T-helper 2 cell treated with Interferon-gamma antibody and Interleukin-4, amounts not matched to agents 5 μg/mL and 100 μg/mL, for 36 hours (primary cell): Measurements from ENCODE around the gene BSG.
"Not testable (repeated sequence)": the region's sequence is repeated elsewhere in the genome, so short reads cannot be mapped to it uniquely, and the experiment has no call there.

Experiments used
- DNase-seq: peaks from one replicate; pipeline ENCODE4 v3.0.0; 2021; ENCODE audit warnings: low spot score
- H3K27ac Mint-ChIP-seq: one replicate; pipeline ENCODE4 v1.8.0; 2021; ENCODE audit warnings: mild to moderate bottlenecking, mixed read lengths
- H3K27me3 Mint-ChIP-seq: one replicate; pipeline ENCODE4 v1.8.0; 2021; ENCODE audit warnings: low read depth, mixed read lengths
- H3K36me3 Mint-ChIP-seq: one replicate; pipeline ENCODE4 v1.8.0; 2021; ENCODE audit warnings: low read depth, mixed read lengths
- H3K4me1 Mint-ChIP-seq: one replicate; pipeline ENCODE4 v1.8.0; 2021; ENCODE audit warnings: low read depth, mixed read lengths
- H3K4me3 Mint-ChIP-seq: one replicate; pipeline ENCODE4 v1.8.0; 2022; ENCODE audit warnings: mild to moderate bottlenecking, moderate library complexity, mixed read lengths
- H3K9me3 Mint-ChIP-seq: one replicate; pipeline ENCODE4 v1.8.0; 2021; ENCODE audit warnings: mixed read lengths

Gene BSG

DNA sequence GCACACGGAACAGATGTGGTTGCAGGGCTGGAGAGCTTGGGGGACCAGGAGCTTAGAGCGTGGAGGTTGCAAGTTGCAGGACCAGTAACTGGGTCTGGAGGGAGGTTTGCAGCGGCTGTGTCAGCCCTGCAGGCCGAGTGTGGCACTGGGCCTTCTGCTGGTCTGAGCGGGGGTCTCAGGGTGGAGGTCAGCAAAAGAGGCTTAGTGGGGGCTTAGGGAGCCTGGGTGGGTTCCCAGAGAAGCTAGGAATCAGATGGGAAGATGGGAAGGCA, 11.5 kb downstream of the BSG start:
- H3K27ac Mint-ChIP-seq: no peak overlapping the region
- H3K36me3 Mint-ChIP-seq: peaks cover 6% of the 10 kb centered on the region
- H3K9me3 Mint-ChIP-seq: no peaks in the 10 kb centered on the region
- peaks cover 8% of the 10 kb centered on the region for H3K27me3 Mint-ChIP-seq
- no peak for DNase-seq
- H3K4me1 Mint-ChIP-seq: peaks cover 2% of the 10 kb centered on the region
- H3K4me3 Mint-ChIP-seq: no peak overlapping the region

DNA sequence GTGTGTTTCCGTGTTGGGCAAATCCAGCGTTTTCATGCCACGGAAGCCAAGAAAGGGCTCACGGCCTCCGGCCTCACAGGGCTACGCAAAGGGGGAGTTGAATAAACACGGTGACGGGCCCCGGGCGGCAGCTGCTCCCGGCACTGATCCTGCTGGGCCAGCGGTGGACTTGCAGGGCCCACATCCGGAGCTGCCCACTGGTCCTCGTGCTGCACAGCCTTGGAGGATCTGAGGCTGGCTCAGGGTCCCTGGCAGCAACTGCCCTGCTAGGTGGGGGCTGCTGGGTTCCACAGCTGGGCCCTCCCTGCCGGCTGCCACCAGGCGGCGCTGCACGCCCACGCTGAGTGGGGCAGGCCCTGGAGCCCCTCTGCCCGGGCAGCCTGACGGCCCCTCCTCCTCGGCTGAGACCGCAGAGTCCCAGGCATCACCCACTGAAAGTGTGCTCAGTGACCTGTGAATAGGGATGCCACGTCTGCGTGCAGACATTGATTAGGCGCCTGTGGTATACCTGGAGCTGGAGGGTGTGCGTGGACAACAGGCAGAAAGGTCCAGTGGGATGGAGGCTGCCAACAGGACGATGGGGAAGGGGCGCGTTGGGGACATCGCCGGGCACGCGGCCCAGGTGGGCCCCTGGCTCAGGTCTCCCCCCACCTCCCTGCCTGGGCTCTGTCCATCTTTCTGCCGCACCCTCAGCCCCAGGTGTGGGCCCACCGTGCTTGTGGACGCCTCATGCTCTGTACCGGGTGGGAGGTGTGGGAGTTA, 12.0 kb downstream of the BSG start:
- peak; percentile 48 for DNase-seq
- Mint-ChIP-seq H3K36me3 (peaks cover 6% of the 10 kb centered on the region), H3K4me1 (peaks cover 2% of the 10 kb centered on the region), H3K4me3 (no peak overlapping the region), H3K27ac (no peak overlapping the region), H3K9me3 (no peaks in the 10 kb centered on the region), H3K27me3 (peaks cover 11% of the 10 kb centered on the region)

DNA sequence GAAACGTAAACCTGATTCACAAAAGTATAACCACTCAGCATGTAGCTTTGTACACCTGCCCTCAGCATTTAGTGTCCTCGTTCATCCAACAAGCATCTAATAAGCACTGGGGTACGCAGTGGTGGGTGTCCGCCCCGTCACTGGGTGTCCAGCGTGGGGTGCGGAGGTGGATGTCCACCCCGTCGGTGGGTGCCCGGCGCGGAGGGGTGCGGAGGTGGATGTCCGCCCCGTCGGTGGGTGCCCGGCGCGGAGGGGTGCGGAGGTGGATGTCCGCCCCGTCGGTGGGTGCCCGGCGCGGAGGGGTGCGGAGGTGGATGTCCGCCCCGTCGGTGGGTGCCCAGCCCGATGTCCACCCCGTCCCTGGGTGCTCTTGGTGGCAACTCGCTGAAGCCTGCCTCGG, 12.8 kb downstream of the BSG start:
- H3K27ac Mint-ChIP-seq, H3K9me3 Mint-ChIP-seq, H3K4me3 Mint-ChIP-seq, H3K4me1 Mint-ChIP-seq, H3K36me3 Mint-ChIP-seq, DNase-seq: not testable (repeated sequence)
- H3K27me3 Mint-ChIP-seq: peaks cover 11% of the 10 kb centered on the region

DNA sequence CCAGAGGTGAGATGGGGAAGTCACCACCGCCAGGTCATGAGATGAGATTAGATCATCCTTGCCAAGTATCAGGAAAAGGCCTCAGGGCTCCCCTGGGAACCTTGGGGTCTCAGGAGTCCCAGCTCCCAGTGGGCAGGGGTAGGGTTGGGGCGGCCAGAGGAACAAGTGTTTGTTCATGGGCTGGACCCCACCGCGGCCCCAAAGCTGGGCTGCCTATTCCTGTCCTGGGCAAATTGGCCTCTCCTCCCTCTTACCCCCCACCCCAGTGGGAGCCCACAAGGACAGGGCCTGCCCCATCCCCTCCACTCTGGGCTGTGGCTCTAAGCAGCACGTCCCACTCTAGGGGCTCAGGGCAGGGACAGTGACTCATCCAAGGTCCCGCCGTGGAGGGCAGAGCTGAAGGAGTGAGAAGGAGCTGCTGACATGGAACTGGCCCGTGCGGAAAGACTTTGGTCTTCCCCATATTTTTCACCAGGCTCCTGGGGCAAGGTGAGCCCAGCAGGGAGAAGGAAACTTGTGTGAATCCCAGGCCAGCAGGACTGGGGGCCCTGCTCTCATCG, 13.2 kb downstream of the BSG start:
- H3K4me3 Mint-ChIP-seq: no peak overlapping the region
- no peak for DNase-seq
- H3K9me3 Mint-ChIP-seq: no peaks in the 10 kb centered on the region
- H3K4me1 Mint-ChIP-seq: peaks cover 2% of the 10 kb centered on the region
- H3K36me3 Mint-ChIP-seq: no peaks in the 10 kb centered on the region
- peaks cover 13% of the 10 kb centered on the region for H3K27me3 Mint-ChIP-seq
- H3K27ac Mint-ChIP-seq: no peak overlapping the region

DNA sequence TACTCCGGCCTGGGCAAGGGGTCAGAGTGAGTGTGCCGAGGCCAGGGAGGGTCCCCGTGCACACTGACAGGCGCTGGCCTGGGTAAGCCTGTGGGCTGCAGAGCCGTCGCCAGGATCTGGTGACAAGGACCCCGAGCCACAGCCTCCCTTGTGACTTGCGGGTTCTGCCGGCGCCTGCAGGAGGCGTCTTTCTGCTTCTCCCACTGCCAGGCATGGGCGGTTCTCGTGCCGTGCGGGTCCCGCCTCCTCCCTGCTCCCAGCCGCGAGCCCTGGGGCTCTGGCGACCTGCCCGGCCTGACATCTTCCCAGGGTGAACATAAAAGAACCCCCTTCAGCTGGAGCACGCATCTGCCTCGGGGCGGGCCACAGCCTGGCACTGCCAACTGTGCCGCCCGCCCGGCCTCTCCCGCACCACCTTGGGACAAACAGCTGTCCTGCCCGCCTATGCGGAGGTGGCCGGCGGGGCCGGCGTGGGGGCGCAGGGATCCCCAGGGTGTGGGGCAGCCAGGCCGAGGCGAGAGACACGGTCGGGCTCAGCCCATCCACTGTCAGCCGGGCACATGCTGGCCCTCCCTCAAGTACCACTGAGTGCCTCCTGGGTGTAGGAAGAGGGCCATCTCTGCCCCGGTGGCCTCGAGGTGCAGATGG, 15.8 kb downstream of the BSG start:
- Mint-ChIP-seq H3K27ac (no peak overlapping the region), H3K36me3 (no peaks in the 10 kb centered on the region), H3K9me3 (no peaks in the 10 kb centered on the region), H3K4me1 (peaks cover 2% of the 10 kb centered on the region), H3K27me3 (peaks cover 22% of the 10 kb centered on the region), H3K4me3 (no peak overlapping the region)
- DNase-seq: peak; percentile 58

DNA sequence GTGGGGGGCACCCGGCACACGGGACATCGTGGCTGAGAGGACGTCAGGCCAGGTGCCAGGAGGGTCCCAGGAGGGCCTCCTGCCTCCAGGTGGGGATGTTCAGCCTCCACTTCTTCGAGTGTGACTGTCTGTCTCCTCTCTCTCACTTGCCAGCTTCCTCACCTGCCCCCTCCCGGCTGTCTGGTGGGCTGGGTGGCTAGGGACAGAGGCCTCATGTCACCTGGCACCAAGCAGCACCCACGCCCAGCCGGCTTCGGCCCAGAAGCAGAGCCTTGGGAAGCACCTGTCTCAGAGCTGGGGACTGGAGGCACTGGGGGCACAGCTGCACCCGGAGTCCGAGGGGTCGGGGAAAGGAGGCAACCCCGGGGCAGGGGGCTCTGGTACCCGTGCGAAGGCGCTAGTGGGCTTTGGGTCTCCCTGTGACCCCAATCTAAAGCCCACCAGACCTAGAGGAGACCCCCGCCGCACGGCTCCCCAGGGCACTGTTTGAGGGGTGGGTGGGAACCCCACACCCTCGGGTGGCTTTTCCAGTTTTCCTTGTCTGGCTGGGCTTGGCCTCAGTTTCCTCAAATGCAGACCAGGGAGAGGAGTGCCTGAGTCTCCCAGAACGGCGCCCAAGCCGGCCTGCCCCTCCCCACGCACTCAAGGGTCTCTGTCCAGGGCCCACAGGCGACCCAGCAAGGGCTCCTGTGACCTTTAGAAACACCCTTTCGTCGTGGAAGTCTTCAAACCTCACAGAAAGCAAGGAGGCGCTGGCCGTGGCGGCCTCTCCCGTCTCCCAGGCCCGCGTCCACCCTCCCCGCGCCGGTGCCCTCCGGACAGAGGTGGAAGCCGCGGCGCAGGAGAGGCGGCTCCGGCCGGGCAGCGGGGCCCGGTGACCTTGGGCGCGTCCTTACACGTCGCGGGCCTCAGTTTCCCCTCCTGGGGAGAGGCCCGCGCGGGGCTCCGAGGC, 16.6 kb downstream of the BSG start:
- no peak overlapping the region for H3K27ac Mint-ChIP-seq
- H3K4me3 Mint-ChIP-seq: no peak overlapping the region
- no peaks in the 10 kb centered on the region for H3K9me3 Mint-ChIP-seq
- H3K27me3 Mint-ChIP-seq: peaks cover 27% of the 10 kb centered on the region
- DNase-seq: no peak
- no peaks in the 10 kb centered on the region for H3K36me3 Mint-ChIP-seq
- peaks cover under 1% of the 10 kb centered on the region for H3K4me1 Mint-ChIP-seq

DNA sequence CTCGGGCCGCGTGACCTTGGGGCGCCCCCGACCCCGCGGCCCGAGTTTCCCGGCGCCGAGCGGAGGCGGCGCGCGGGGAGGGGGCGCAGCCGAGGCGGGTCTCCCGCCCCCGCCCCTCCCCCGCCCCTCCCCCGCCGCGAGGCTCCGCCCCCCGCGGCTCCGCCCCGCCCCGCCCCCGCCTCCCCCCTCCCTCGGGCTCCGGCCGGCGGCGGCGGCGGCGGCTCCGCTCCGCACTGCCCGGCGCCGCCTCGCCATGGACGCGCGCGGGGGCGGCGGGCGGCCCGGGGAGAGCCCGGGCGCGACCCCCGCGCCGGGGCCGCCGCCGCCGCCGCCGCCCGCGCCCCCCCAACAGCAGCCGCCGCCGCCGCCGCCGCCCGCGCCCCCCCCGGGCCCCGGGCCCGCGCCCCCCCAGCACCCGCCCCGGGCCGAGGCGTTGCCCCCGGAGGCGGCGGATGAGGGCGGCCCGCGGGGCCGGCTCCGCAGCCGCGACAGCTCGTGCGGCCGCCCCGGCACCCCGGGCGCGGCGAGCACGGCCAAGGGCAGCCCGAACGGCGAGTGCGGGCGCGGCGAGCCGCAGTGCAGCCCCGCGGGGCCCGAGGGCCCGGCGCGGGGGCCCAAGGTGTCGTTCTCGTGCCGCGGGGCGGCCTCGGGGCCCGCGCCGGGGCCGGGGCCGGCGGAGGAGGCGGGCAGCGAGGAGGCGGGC, 17.4 kb downstream of the BSG start, which contains the start of gene HCN2:
Gene HCN2, plus strand, starts transcription at position 189 of the 703 bp plus-strand sequence. Its CDS starts 65 bp downstream, at position 254.
- H3K4me1 Mint-ChIP-seq: no peaks in the 10 kb centered on the region
- H3K4me3 Mint-ChIP-seq: no peak within 1 kb of the TSS
- H3K36me3 Mint-ChIP-seq: no peaks in the 10 kb centered on the region
- no peak within 1 kb of the TSS for H3K27ac Mint-ChIP-seq
- no peak for DNase-seq
- no peaks in the 10 kb centered on the region for H3K9me3 Mint-ChIP-seq
- H3K27me3 Mint-ChIP-seq: peaks cover 27% of the 10 kb centered on the region

DNA sequence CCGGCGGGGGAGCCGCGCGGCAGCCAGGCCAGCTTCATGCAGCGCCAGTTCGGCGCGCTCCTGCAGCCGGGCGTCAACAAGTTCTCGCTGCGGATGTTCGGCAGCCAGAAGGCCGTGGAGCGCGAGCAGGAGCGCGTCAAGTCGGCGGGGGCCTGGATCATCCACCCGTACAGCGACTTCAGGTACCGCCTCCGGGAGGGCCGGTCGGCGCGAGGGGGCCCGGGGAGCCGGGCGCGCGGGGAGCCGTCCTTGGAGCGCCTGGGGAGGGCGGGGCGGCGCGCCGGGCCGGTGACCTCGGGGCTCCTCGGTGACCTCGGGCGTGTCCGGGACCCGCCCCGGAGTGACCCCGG, 18.0 kb downstream of the BSG start:
- no peaks in the 10 kb centered on the region for H3K9me3 Mint-ChIP-seq
- no peaks in the 10 kb centered on the region for H3K4me1 Mint-ChIP-seq
- H3K27ac Mint-ChIP-seq: no peak overlapping the region
- H3K36me3 Mint-ChIP-seq: no peaks in the 10 kb centered on the region
- H3K4me3 Mint-ChIP-seq: no peak overlapping the region
- peaks cover 27% of the 10 kb centered on the region for H3K27me3 Mint-ChIP-seq
- DNase-seq: no peak

DNA sequence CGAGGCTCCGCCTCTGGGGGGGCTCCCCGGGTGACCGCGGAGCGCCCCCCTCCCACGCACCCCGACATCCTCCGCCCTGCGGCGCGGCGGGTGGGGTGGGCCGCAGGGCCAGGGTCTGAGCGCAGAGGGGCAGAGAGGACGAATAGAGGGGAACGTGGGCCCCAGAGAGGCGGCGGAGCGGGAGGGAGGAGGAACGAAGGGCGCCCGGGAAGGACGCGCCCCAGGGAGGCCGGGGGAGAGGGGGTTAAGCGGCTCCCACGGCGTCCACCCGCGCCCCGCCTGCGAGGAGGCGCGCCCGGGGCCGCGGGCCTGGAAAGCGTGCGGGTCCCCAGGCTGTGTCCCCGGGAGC, 18.3 kb downstream of the BSG start:
- Mint-ChIP-seq H3K36me3 (no peaks in the 10 kb centered on the region), H3K9me3 (no peaks in the 10 kb centered on the region), H3K4me3 (no peak overlapping the region), H3K27me3 (peaks cover 27% of the 10 kb centered on the region), H3K27ac (no peak overlapping the region), H3K4me1 (no peaks in the 10 kb centered on the region)
- no peak for DNase-seq

DNA sequence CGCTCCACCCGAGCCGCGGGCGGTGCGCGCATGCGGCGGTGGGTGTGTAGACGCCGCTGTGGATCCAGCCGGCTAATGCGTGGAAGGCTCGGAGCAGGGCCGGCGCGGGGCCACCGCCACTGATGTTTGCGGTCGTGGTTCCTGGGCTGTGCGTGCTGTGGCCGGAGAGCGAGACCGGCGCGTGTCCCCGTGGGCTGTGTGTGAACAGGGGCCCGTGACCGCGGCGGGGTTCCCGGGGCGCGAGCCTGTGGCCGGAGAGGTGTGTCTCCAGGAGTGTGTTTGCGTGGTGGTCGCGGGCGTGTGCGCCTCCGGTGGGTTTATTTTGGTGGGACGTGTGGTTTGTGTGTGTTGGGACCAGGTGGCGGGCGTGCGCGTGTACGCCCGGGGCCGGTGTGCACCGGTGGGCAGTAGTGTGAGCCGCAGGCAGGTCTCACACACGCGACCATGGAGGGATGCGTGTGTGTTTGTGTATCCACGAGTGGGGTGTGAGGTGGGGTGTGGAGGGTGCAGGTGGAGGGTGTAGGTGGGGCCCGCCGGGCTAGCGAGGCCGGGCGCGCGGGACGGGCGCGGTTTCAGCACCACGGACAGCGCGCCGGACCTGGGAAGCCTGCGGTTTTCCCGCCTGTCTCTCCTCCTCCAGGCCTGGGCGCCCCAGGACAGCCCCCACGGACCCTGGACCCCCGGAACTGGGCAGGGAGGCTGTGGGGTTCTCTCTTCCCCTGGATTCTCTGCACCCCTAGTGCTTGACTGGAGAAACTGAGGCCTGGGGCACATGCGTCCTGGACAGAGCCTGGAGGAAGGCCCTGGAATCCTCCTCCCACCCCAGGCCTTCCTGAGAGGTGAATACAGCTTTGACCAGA, 18.9 kb downstream of the BSG start:
- H3K9me3 Mint-ChIP-seq: no peaks in the 10 kb centered on the region
- H3K36me3 Mint-ChIP-seq: no peaks in the 10 kb centered on the region
- no peak overlapping the region for H3K4me3 Mint-ChIP-seq
- DNase-seq: no peak
- H3K4me1 Mint-ChIP-seq: no peaks in the 10 kb centered on the region
- H3K27me3 Mint-ChIP-seq: peaks cover 27% of the 10 kb centered on the region
- no peak overlapping the region for H3K27ac Mint-ChIP-seq

DNA sequence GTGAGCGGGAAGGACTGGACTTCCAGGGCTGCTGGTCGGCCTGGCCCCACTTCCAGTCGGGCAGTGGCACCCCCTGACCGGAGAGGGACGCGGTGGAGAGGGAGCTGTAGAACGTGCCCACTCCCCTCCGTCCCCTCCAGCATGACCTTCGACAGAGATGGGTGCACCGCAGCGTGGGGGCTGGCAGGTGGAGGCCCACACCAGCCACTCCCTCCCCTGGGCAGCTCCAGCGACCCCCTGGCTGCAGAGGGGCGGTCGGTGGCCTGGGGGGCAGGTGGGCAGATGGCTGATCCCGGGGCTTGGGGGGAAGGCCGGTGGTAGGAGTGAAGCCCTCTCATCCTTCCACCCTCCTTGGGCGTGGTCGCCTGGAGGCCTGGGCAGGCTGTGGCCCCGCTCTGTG, 19.7 kb downstream of the BSG start:
- peaks cover 27% of the 10 kb centered on the region for H3K27me3 Mint-ChIP-seq
- no peaks in the 10 kb centered on the region for H3K9me3 Mint-ChIP-seq
- H3K27ac Mint-ChIP-seq: no peak overlapping the region

DNA sequence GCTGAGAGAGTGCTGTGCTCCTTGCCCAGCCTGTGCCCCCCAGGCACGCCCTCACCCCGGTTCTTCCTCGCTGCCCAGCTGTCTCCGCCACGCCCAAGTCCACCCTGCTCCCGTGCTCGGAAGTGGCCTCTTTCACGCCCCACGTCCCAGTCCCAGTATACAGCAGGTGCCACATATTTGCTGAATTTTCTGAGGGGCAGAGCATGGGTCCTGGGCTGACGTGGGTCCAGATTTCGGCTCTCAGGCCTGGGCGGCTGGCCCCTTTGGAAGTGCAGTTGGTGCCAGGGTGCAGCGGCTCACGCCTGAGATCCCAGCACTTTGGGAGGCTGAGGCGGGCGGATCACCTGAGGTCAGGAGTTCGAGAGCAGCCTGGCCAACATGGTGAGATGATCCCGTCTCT, 20.7 kb downstream of the BSG start:
- Mint-ChIP-seq H3K9me3 (no peaks in the 10 kb centered on the region), H3K36me3 (no peaks in the 10 kb centered on the region), H3K4me1 (no peaks in the 10 kb centered on the region), H3K4me3 (no peak overlapping the region), H3K27me3 (peaks cover 26% of the 10 kb centered on the region), H3K27ac (no peak overlapping the region)
- no peak for DNase-seq

More for the DNA sequence above, 19.7 kb downstream of the BSG start:
- Mint-ChIP-seq H3K4me1 (no peaks in the 10 kb centered on the region), H3K4me3 (no peak overlapping the region), H3K36me3 (no peaks in the 10 kb centered on the region)
- no peak for DNase-seq

DNA sequence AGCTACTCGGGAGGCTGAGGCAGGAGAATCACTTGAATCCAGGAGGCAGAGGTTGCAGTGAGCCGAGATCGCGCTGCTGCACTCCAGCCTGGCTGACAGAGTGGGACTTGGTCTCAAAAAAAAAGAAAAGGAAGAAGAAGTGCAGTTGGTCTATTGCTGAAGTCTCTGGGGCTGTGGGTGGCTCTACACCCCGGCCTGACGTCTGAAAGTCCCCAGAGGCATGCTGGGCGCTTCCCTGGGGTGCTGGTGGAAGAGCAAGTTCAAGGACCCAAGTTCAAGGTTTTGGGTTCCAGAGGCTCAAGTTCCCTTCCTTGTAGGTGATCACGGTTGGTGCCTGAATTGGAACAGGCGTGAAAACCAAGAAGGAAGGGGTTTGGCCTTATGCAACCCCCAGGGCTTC, 21.1 kb downstream of the BSG start:
- no peak overlapping the region for H3K27ac Mint-ChIP-seq

More for the DNA sequence above, 21.1 kb downstream of the BSG start:
- H3K9me3 Mint-ChIP-seq: no peaks in the 10 kb centered on the region
- no peaks in the 10 kb centered on the region for H3K36me3 Mint-ChIP-seq
- H3K4me3 Mint-ChIP-seq: no peak overlapping the region
- H3K4me1 Mint-ChIP-seq: no peaks in the 10 kb centered on the region
- DNase-seq: no peak
- H3K27me3 Mint-ChIP-seq: peaks cover 23% of the 10 kb centered on the region
